GM12875 (cell line): Measurements from ENCODE around the gene MAP4K4.

Source experiments
- H3K4me3 ChIP-seq: one replicate; pipeline ENCODE4 v1.5.1; 2011; ENCODE audit warnings: low read depth, low read length, control low read depth
- TF ChIP-seq, protein P1 (sequence below): IDR thresholded peaks from 2 replicates; pipeline ENCODE4 v1.5.1; 2011; ENCODE audit warnings: low read depth, mild to moderate bottlenecking, control low read depth, inconsistent platforms, low read length, moderate library complexity, borderline replicate concordance; ENCODE audit not compliant: insufficient read depth

MAP4K4 gene

DNA sequence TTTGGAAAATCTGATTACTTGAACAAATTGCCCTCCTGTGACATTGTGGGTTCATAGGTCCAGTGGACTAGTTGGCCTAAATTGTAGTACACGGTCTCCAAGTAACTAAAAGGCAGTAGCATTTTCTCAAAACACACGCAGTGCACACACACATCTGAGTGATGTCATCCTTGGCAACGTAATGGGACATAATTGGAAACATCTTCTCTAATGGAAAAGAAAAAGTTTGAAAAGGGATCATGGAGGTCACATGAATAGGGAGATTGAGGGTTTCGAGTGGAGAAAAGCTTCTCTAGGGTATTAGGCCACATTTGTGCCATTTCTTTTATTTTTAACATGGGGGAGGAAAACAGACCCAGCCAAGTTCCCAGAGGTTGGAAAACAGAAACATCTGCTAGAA is 93.3 kb downstream of the MAP4K4 start:
- TF ChIP-seq, protein P1, sequence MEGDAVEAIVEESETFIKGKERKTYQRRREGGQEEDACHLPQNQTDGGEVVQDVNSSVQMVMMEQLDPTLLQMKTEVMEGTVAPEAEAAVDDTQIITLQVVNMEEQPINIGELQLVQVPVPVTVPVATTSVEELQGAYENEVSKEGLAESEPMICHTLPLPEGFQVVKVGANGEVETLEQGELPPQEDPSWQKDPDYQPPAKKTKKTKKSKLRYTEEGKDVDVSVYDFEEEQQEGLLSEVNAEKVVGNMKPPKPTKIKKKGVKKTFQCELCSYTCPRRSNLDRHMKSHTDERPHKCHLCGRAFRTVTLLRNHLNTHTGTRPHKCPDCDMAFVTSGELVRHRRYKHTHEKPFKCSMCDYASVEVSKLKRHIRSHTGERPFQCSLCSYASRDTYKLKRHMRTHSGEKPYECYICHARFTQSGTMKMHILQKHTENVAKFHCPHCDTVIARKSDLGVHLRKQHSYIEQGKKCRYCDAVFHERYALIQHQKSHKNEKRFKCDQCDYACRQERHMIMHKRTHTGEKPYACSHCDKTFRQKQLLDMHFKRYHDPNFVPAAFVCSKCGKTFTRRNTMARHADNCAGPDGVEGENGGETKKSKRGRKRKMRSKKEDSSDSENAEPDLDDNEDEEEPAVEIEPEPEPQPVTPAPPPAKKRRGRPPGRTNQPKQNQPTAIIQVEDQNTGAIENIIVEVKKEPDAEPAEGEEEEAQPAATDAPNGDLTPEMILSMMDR, result no peak
- H3K4me3 ChIP-seq, result no peak overlapping the region

DNA sequence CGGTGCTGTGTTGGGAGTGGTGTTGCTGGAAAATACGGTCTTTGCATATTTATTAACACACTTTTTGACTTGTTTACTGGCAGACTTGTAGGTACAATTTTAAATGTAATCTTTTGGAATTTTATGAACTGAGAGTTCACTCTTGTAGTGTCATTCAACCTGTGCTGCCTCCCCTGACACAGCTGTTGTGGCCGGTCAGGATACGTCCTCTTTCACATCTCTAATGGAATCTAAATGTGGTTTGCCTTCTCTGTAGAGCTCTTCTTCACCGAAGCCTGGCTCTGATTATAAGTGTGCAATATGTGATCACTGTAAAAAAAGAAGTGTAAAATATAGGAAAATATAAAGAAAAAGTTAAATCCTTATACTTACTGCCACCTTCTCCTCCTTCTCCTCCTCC is 94.7 kb downstream of the MAP4K4 start:
- no peak overlapping the region for H3K4me3 ChIP-seq

DNA sequence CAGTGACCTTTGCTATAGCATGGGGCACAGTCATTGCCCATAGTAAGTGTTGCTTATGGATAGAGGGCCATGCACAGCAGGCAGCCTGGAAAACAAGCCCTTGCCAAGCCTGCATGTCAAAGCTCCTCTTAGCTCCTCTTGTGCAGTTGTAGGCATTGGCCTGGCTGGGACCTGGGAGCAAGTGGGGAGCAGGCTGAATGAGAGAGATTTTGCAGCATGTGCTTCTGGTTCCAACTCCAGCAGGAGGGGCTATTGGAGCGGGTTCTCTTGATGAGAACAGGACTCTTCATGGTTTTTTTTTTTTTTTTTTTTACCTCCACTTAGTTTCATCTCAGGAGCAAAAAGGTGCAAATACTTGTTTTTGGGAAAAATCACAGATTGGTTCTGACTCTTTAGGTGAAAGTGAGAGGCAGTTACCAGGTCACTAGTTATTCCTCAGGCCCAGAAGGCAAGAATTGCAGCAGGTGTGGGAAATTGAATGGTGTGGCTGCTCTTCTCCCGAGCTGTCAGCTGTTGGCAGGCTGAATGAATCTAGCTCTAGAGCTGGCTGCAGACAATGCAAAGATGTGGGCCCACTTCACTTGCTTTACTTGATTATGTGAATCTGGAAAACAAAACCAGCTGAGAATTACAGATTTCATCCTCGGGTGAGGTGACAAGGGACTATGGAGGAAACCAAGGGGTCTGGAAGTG is 95.9 kb downstream of the MAP4K4 start:
- TF ChIP-seq, protein P1, result no peak

More for the DNA sequence above, 94.7 kb downstream of the MAP4K4 start:
- TF ChIP-seq, protein P1, result no peak

DNA sequence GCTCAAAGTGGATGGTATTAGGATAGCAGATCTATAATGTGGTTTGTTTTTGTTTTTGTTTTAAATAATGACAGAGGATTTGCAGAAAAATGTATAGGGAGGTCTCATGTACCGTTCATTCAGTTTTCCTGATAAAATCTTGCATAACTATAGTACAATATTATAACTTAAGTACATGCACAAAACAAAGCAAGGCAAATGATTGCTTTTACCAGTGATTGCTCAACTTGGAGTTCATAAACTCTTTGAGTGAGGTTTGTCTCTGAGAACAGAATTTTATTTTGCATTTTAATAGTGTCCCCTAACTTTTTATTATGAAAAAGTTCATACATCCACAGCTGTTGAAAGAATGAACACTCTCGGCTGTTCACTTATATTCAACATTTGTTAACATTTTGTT is 96.6 kb downstream of the MAP4K4 start:
- no peak overlapping the region for H3K4me3 ChIP-seq
- TF ChIP-seq, protein P1, result no peak

More for the DNA sequence above, 95.9 kb downstream of the MAP4K4 start:
- H3K4me3 ChIP-seq, result no peak overlapping the region

DNA sequence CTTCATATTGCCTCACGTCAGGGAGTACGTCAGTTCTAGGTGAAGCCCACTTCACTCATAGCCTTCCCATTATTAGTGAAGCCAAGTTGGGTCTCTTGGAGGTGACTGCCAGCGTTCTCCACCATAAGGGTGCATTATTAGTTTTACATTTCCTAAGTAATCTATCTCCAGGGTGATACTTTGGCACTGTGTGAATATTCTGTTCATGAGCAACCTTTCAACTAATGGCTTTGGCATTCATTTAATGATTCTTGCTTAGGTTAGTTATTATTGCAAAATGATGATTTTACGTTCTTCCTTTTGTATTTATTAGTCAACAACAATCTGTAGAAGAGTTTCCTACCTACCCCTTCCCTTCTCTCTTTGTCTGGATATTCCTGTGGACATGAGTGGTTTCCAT is 97.5 kb downstream of the MAP4K4 start:
- TF ChIP-seq, protein P1, result no peak
- H3K4me3 ChIP-seq, result no peak overlapping the region

DNA sequence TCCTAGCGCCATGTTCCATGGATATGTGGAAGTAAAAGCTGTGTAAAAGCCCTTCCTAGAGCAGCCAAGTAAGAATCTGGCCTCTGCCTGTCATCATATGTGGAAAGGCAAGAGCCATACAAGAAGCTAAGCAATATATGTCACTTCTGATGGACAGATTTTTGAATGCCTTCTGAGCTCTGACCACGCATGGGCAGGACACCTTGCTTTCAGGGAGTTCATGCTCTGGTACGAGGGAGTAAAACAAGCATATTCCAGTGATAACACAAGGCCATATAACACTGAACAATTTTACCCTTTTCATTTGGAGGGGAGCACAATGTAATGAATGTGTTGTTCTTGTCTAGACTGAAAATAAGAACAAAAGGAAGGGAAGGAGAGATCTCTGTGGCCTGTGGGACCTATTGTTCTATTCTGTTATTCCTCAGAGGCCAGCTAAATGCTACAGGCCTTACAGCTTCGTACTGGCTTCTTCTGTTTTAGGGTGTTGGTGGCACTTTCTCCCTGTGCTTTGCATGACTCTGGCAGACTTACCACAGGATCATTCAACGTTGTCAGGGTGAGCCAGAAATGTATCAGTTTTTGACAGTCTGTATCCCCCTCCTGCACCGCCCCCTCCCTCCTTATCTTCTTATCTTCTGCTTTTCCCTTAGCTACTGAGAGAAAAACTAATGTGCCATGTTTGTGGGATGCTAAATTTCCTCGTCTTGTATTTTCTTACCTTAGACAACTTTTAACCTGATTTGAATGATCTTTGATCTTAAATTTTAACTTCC is 99.5 kb downstream of the MAP4K4 start:
- TF ChIP-seq, protein P1, result no peak
- no peak overlapping the region for H3K4me3 ChIP-seq

DNA sequence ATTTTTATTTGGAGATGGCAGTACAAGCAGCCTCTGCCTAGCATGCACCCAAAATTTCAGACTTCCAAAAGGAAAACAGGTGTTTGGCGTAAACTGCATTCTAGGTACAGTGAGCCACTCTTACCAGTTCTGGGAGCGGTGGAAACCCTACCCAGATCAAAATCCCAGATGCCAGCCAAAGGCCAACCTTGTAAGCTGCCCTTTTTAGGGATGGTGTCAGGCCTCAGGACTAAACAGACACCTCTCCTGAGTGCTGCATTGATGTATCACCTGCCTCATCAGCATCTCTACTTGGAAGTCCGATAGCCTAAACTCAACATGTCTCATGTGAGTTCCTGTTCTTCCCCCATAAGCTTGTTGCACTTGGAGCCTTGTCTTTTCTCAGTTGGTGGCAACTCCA is 104.0 kb downstream of the MAP4K4 start:
- TF ChIP-seq, protein P1, result no peak
- no peak overlapping the region for H3K4me3 ChIP-seq
